K562 (cell line): ENCODE measurements around the gene CBY2. TPM values are rescaled to one million over a fixed set of nuclear protein-coding genes. Genes with fewer than 3 reads are reported as not detected.

ENCODE experiments used
- ATAC-seq: fragments of 200-7000 bp; cut with Tn5 transposase; 3 replicates; pipeline ENCODE4 v1.9.1; 2020; ENCODE audit warnings: moderate library complexity
- BruUV-seq: library from RNA; stranded (reverse); fragments of 400-500 nt; replicated peaks from 2 replicates; lab custom pipeline; 2021; lab: Mats Ljungman, UMichigan
- CTCF ChIA-PET: fragments of 300-600 bp; formaldehyde crosslinking; extraction: SDS; loops from one replicate; lab custom pipeline; 2021; ENCODE audit warnings: low intra/inter-chr PET ratio; lab: Yijun Ruan, JAX
- POLR2A ChIA-PET: fragments of 300-600, 350-650 bp; sonication (Branson Sonifier 250); formaldehyde crosslinking; extraction: SDS; loops from one replicate; lab custom pipeline; 2021; ENCODE audit warnings: antibody characterized with exemption, inconsistent platforms; lab: Yijun Ruan, JAX
- DNase-seq, 4 experiments: peaks; one replicate each; pipeline versions ENCODE4 v3.0.0 to v3.0.0-alpha.2; 2011 to 2018; ENCODE audit warnings: low spot score in 3 of 4, mixed read lengths in 3 of 4; ENCODE audit errors: extremely low read depth in 1 of 4
- FAIRE-seq: peaks from 2 replicates; lab custom pipeline; 2011; peaks lifted over from hg19 to GRCh38; lab: Jason Lieb, UNC
- H2AFZ ChIP-seq: 2 replicates; pipeline ENCODE4 v1.6.0; 2011; ENCODE audit warnings: low read depth, low read length, control low read depth, inconsistent platforms
- H3K27ac ChIP-seq: fragments of 200-600 bp; 3 replicates; pipeline ENCODE4 v1.8.0; 2011; ENCODE audit warnings: low read depth, mild to moderate bottlenecking, control low read depth, inconsistent platforms, low read length, moderate library complexity, mixed read lengths; ENCODE audit errors: extremely low read depth
- H3K27me3 ChIP-seq, 2 experiments: fragments of 300-600 bp in 1 of 2; 2 replicates in 1 of 2; 3 replicates in 1 of 2; pipeline versions ENCODE4 v1.6.0 to v1.8.0; 2011; ENCODE audit warnings: inconsistent platforms in 2 of 2, low read length in 2 of 2, mild to moderate bottlenecking in 1 of 2, mixed read lengths in 1 of 2, moderate library complexity in 1 of 2; ENCODE audit not compliant: control insufficient read depth in 2 of 2, insufficient read depth in 2 of 2
- H3K36me3 ChIP-seq: fragments of 300-600 bp; 3 replicates; pipeline ENCODE4 v1.8.0; 2011; ENCODE audit warnings: mild to moderate bottlenecking, low read length, inconsistent platforms; ENCODE audit not compliant: control insufficient read depth, insufficient read depth
- H3K4me1 ChIP-seq, 2 experiments: fragments of 200-600 bp in 1 of 2; replicated peaks in 1 of 2; 2 replicates in 1 of 2; 3 replicates in 1 of 2; pipeline versions ENCODE4 v1.5.1 to v1.8.0; 2011; ENCODE audit warnings: inconsistent platforms in 2 of 2, low read length in 2 of 2, mild to moderate bottlenecking in 1 of 2, mixed read lengths in 1 of 2, moderate library complexity in 1 of 2; ENCODE audit not compliant: control insufficient read depth in 2 of 2, insufficient read depth in 2 of 2
- H3K4me2 ChIP-seq: 2 replicates; pipeline ENCODE4 v1.6.1; 2011; ENCODE audit warnings: low read length, control low read depth, inconsistent platforms, mixed read lengths; ENCODE audit not compliant: insufficient read depth
- H3K4me3 ChIP-seq: fragments of 200-600 bp; sonication (generic), shearing (Covaris generic); 2 replicates; pipeline ENCODE4 v1.5.1; 2016; ENCODE audit warnings: control low read depth, inconsistent platforms
- H3K79me2 ChIP-seq: fragments of 200-600 bp; 3 replicates; pipeline ENCODE4 v1.8.0; 2011; ENCODE audit warnings: low read length, inconsistent platforms; ENCODE audit not compliant: control insufficient read depth, insufficient read depth
- H3K9ac ChIP-seq, 2 experiments: 2 replicates each; pipeline versions ENCODE4 v1.6.0 to v1.6.1; 2011; ENCODE audit warnings: low read depth in 2 of 2, low read length in 2 of 2, control low read depth in 1 of 2, inconsistent platforms in 1 of 2, mild to moderate bottlenecking in 1 of 2, mixed read lengths in 1 of 2; ENCODE audit not compliant: insufficient read depth in 1 of 2
- H3K9me1 ChIP-seq: one replicate; pipeline ENCODE4 v1.6.0; 2011; ENCODE audit warnings: inconsistent platforms, mild to moderate bottlenecking, low read length, moderate library complexity; ENCODE audit not compliant: control insufficient read depth, insufficient read depth
- H3K9me3 ChIP-seq: replicated peaks from 2 replicates; pipeline ENCODE4 v1.5.1; 2011; ENCODE audit warnings: low read depth, low read length, inconsistent platforms; ENCODE audit not compliant: control insufficient read depth, insufficient read depth
- H4K20me1 ChIP-seq: replicated peaks from 2 replicates; pipeline ENCODE4 v1.6.1; 2011; ENCODE audit warnings: low read length, inconsistent platforms, mixed read lengths; ENCODE audit not compliant: control insufficient read depth, insufficient read depth
- CCNT2 ChIP-seq: IDR thresholded peaks from 2 replicates; pipeline ENCODE4 v1.6.1; 2011; ENCODE audit warnings: borderline replicate concordance, low read depth, mild to moderate bottlenecking, moderate library complexity, mixed read lengths, low read length; ENCODE audit not compliant: insufficient read length; ENCODE audit errors: extremely low read depth
- COPS2 ChIP-seq: fragments of 450-650 bp; conservative IDR thresholded peaks from 2 replicates; pipeline ENCODE4 v1.6.1; 2016; ENCODE audit warnings: mild to moderate bottlenecking, moderate library complexity
- EP400 ChIP-seq: fragments of 450-650 bp; IDR thresholded peaks from 2 replicates; pipeline ENCODE4 v1.6.1; 2017; ENCODE audit warnings: antibody characterized with exemption, mild to moderate bottlenecking, moderate library complexity
- GABPB1 ChIP-seq: sonication (generic); formaldehyde crosslinking; IDR thresholded peaks from 2 replicates; pipeline ENCODE4 v1.8.0; 2022; ENCODE audit warnings: mild to moderate bottlenecking, missing genetic modification reagents
- GMEB1 ChIP-seq: fragments of 250-450 bp; sonication (Bioruptor Pico); IDR thresholded peaks from 2 replicates; pipeline ENCODE4 v1.4.0; 2020; ENCODE audit warnings: mild to moderate bottlenecking
- PRMT5 ChIP-seq: sonication (generic); formaldehyde crosslinking; IDR thresholded peaks from 2 replicates; pipeline ENCODE4 v1.5.0; 2020; ENCODE audit warnings: missing genetic modification reagents
- RBM14 ChIP-seq: fragments of 200-400 bp; formaldehyde crosslinking; IDR thresholded peaks from 2 replicates; pipeline ENCODE4 v1.6.1; 2018; ENCODE audit warnings: low read depth, mild to moderate bottlenecking, low read length, moderate library complexity, borderline replicate concordance; ENCODE audit not compliant: insufficient read depth
- RBM25 ChIP-seq: fragments of 200-400 bp; formaldehyde crosslinking; IDR thresholded peaks from 2 replicates; pipeline ENCODE4 v1.6.1; 2018; ENCODE audit warnings: low read length, low read depth, moderate library complexity; ENCODE audit not compliant: severe bottlenecking
- XRCC5 ChIP-seq: fragments of 200-400 bp; formaldehyde crosslinking; IDR thresholded peaks from 2 replicates; pipeline ENCODE4 v1.6.1; 2017; ENCODE audit warnings: low read depth, mild to moderate bottlenecking, low read length
- WGBS: fragments of 100-300 bp; shearing (Covaris generic); methylation state at CpG from one replicate; pipeline ENCODE4 v1.1.6; 2016; ENCODE audit warnings: low coverage, mixed read lengths; ENCODE audit not compliant: insufficient coverage; ENCODE audit errors: missing lambda C conversion rate; 5-methylcytosine and 5-hydroxymethylcytosine counted together
- in situ Hi-C: fragments of 300-500 bp; cut with MboI; formaldehyde crosslinking; loops from 4 replicates; pipeline ENCODE4 v1.15.0; 2018; ENCODE audit warnings: inconsistent platforms, mixed read lengths
- intact Hi-C: fragments of 100-400 bp; cut with micrococcal nuclease; formaldehyde crosslinking; loops from 2 replicates; pipeline ENCODE4 v1.14.2; 2022
- polyA plus RNA-seq, 8 experiments: library from polyadenylated mRNA; depleted of rRNA in 4 of 8; stranded (reverse) in 5 of 8; unstranded in 3 of 8; fragments of >200 nt; fragmentation: Nextera tagmentation in 2 of 8; fragmentation: Illumina TruSeq in 1 of 8; extraction: Ambion mirVana in 2 of 8; extraction: Trizol in 1 of 8; gene quantifications; 2 replicates each; pipeline versions ENCODE4 v1.2.1 to v1.2.3, GENCODE V29; 2011 to 2014; ENCODE audit warnings: inconsistent platforms in 1 of 8, missing spikeins in 1 of 8
- total RNA-seq, 7 experiments: library from RNA; depleted of rRNA in 6 of 7; stranded (reverse); fragments of >200 nt in 6 of 7; fragmentation: Illumina TruSeq in 2 of 7; extraction: Trizol in 2 of 7; gene quantifications; 2 replicates each; pipeline versions ENCODE4 v1.2.1 to v1.2.3, GENCODE V29; 2011 to 2021; ENCODE audit warnings: low replicate concordance in 1 of 7
- TF ChIP-seq, protein P1 (sequence below): fragments of 450-650 bp; conservative IDR thresholded peaks from 2 replicates; pipeline ENCODE4 v1.6.1; 2016; ENCODE audit warnings: missing genetic modification characterization, low read depth, mild to moderate bottlenecking, control low read depth, missing compliant biosample characterization
- TF ChIP-seq, protein P2 (sequence below): fragments of 450-650 bp; formaldehyde crosslinking; IDR thresholded peaks from 2 replicates; pipeline ENCODE4 v1.4.0; 2022; ENCODE audit warnings: missing genetic modification characterization
- TF ChIP-seq, protein P3 (sequence below), 2 experiments: fragments of 450-650 bp in 1 of 2; IDR thresholded peaks; 2 replicates each; pipeline ENCODE4 v1.6.1; 2011 to 2017; ENCODE audit warnings: low read depth in 2 of 2, antibody characterized with exemption in 1 of 2, borderline replicate concordance in 1 of 2, low read length in 1 of 2, mild to moderate bottlenecking in 1 of 2, mixed read lengths in 1 of 2; ENCODE audit not compliant: control insufficient read depth in 1 of 2

Gene CBY2
- total and polyA plus RNA-seq, 9 of the 15 experiments (the other 6 are each of a cell fraction or from before 2014, with no cell fraction given) = 0.09 TPM; not detected in 8

DNA sequence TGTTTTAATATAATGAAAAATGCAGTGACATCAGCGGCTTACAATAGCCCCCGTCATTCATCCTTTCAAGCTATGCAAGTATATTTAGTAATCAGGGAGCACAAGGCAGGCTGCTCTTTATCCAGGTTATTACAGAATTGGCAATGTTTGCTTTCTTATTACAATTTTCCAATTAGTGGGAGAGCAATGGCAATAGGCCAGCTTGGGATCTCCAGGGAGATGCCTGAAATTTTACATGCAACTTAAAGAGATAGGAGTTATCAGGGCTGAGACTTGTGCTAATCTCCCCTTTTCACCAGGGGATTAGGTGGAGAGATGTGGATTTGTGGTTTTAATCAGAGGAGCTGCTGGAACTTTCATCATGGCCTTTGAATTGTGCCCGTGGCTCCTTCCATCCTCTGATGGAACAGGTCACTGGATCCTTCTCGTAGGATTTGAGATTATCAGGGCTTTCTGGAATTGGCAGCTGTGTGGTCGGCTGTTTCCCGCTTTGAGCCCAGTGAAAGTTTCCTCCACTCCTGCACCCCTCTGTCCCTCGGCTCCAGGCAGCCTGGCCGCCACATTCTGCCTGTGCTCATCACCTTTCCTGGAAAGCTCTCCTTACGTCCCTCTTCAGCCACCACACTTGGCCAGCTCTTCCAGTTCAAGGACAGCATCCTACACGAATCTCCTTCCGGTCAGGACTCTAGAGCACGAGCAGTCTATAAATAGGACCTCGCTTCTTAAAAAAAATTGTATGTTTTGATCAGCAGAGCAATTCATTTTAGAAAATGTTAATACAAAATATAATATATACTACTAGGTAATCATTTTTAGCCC is 47.0 kb downstream of the CBY2 start:
- WGBS = 0% methylated on average over 12 of the region's 13 CpGs
- in situ Hi-C loops (no loop called here), intact Hi-C loops (no loop called here)
- Histone ChIP-seq H3K4me2 (no peak overlapping the region), H2AFZ (no peak overlapping the region), H3K9ac (no peak overlapping the region), H3K9me3 (no peaks in the 10 kb centered on the region), H3K27me3 (peaks cover 0 to 8% of the 10 kb centered on the region in 2 experiments; a peak in 3 of 5 replicates), H4K20me1 (no peaks in the 10 kb centered on the region), H3K9me1 (no peaks in the 10 kb centered on the region), H3K4me3 (no peak overlapping the region), H3K79me2 (no peaks in the 10 kb centered on the region), H3K27ac (no peak overlapping the region), H3K36me3 (no peaks in the 10 kb centered on the region), H3K4me1 (no peaks in the 10 kb centered on the region)
- no peak for ATAC-seq
- no peak for DNase-seq
- CTCF ChIA-PET = no interaction called here
- no TSS peak for BruUV-seq
- no peak for FAIRE-seq
- POLR2A ChIA-PET = no interaction called here
- no peak for TF ChIP-seq RBM14
- TF ChIP-seq COPS2 = no peak
- TF ChIP-seq, protein P1, sequence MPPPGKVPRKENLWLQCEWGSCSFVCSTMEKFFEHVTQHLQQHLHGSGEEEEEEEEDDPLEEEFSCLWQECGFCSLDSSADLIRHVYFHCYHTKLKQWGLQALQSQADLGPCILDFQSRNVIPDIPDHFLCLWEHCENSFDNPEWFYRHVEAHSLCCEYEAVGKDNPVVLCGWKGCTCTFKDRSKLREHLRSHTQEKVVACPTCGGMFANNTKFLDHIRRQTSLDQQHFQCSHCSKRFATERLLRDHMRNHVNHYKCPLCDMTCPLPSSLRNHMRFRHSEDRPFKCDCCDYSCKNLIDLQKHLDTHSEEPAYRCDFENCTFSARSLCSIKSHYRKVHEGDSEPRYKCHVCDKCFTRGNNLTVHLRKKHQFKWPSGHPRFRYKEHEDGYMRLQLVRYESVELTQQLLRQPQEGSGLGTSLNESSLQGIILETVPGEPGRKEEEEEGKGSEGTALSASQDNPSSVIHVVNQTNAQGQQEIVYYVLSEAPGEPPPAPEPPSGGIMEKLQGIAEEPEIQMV (tag) = no peak
- no peak for TF ChIP-seq GMEB1
- TF ChIP-seq GABPB1 = no peak
- TF ChIP-seq, protein P2, sequence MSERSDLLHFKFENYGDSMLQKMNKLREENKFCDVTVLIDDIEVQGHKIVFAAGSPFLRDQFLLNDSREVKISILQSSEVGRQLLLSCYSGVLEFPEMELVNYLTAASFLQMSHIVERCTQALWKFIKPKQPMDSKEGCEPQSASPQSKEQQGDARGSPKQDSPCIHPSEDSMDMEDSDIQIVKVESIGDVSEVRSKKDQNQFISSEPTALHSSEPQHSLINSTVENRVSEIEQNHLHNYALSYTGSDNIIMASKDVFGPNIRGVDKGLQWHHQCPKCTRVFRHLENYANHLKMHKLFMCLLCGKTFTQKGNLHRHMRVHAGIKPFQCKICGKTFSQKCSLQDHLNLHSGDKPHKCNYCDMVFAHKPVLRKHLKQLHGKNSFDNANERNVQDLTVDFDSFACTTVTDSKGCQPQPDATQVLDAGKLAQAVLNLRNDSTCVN = no peak
- no peak for TF ChIP-seq RBM25
- TF ChIP-seq XRCC5 = no peak
- no peak for TF ChIP-seq PRMT5 (CRISPR knock-in tag)
- TF ChIP-seq EP400 = no peak
- TF ChIP-seq CCNT2 = no peak
- TF ChIP-seq, protein P3, sequence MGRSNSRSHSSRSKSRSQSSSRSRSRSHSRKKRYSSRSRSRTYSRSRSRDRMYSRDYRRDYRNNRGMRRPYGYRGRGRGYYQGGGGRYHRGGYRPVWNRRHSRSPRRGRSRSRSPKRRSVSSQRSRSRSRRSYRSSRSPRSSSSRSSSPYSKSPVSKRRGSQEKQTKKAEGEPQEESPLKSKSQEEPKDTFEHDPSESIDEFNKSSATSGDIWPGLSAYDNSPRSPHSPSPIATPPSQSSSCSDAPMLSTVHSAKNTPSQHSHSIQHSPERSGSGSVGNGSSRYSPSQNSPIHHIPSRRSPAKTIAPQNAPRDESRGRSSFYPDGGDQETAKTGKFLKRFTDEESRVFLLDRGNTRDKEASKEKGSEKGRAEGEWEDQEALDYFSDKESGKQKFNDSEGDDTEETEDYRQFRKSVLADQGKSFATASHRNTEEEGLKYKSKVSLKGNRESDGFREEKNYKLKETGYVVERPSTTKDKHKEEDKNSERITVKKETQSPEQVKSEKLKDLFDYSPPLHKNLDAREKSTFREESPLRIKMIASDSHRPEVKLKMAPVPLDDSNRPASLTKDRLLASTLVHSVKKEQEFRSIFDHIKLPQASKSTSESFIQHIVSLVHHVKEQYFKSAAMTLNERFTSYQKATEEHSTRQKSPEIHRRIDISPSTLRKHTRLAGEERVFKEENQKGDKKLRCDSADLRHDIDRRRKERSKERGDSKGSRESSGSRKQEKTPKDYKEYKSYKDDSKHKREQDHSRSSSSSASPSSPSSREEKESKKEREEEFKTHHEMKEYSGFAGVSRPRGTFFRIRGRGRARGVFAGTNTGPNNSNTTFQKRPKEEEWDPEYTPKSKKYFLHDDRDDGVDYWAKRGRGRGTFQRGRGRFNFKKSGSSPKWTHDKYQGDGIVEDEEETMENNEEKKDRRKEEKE (IDR thresholded peaks at IDR 0.05; ENCODE audit: borderline replicate concordance in 1 of 2, control insufficient read depth in 1 of 2, low read depth in 2 of 2, low read length in 1 of 2) = no peak
